Fibroblast of the aortic adventitia (primary cell): ENCODE measurements around the gene CBLN3. TPM values are rescaled to one million over a fixed set of nuclear protein-coding genes. Genes with fewer than 3 reads are reported as not detected.
"Not testable (repeated sequence)": the region's sequence is repeated elsewhere in the genome, so short reads cannot be mapped to it uniquely, and the experiment has no call there.

ENCODE experiments used
- DNase-seq: peaks from one replicate; pipeline ENCODE4 v3.0.0-alpha.2; 2010; ENCODE audit warnings: low read depth
- H3K4me3 ChIP-seq: 2 replicates; pipeline ENCODE4 v1.5.1; 2011; ENCODE audit warnings: low read depth, mild to moderate bottlenecking, control low read depth, low read length, moderate library complexity
- total RNA-seq: library from RNA; depleted of rRNA; stranded (reverse); fragments of >200 nt; gene quantifications from 2 replicates; pipeline ENCODE4 v1.2.3, GENCODE V29; 2012; ENCODE audit warnings: low replicate concordance
- TF ChIP-seq, protein P1 (sequence below): IDR thresholded peaks from 2 replicates; pipeline ENCODE4 v1.5.1; 2011; ENCODE audit warnings: mild to moderate bottlenecking, low read length, control low read depth, inconsistent platforms; ENCODE audit not compliant: insufficient read depth

The CBLN3 gene
- total RNA-seq, 1 donor = 6.2 TPM

DNA sequence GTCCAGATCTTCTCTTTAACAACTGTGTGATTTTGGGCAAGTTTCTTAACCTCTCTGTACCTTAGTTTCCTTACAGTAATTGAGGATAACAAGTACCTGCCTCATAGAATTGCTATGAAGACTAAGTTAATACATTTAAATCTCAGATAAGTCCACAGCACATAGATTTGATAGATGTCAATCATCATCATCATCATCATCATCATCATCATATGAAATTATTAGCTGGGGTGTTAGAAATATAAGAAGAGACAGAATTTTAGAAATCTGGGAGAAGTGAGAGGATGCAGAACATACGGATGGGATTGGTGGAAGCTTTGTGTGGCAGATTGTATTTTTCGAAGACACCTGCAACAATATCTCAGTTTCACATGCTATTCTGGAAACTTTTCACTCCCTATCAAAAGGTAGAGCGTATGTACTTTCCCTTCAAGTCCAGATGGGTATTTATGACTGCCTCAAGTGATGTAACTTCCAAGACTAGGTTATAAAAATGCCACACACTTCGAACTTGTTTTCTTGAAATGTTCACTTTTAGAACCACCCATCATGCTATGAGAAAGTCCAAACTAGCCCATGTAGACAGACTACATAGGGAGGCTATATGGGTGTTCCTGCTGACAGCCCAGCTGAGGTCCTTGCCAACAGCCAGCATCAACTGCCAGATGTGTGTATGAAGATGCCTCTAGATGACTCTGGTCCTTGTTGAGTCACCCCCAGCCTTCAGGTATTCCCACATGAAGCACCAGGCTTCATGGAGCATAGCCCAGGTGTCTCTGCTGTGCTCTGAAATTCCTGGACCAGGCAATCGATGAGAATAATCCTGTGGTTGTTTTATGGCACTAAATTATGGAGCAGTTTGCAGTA lies 33.8 kb upstream of the CBLN3 start:
- no peak for DNase-seq
- TF ChIP-seq, protein P1, sequence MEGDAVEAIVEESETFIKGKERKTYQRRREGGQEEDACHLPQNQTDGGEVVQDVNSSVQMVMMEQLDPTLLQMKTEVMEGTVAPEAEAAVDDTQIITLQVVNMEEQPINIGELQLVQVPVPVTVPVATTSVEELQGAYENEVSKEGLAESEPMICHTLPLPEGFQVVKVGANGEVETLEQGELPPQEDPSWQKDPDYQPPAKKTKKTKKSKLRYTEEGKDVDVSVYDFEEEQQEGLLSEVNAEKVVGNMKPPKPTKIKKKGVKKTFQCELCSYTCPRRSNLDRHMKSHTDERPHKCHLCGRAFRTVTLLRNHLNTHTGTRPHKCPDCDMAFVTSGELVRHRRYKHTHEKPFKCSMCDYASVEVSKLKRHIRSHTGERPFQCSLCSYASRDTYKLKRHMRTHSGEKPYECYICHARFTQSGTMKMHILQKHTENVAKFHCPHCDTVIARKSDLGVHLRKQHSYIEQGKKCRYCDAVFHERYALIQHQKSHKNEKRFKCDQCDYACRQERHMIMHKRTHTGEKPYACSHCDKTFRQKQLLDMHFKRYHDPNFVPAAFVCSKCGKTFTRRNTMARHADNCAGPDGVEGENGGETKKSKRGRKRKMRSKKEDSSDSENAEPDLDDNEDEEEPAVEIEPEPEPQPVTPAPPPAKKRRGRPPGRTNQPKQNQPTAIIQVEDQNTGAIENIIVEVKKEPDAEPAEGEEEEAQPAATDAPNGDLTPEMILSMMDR = no peak
- H3K4me3 ChIP-seq = no peak overlapping the region

DNA sequence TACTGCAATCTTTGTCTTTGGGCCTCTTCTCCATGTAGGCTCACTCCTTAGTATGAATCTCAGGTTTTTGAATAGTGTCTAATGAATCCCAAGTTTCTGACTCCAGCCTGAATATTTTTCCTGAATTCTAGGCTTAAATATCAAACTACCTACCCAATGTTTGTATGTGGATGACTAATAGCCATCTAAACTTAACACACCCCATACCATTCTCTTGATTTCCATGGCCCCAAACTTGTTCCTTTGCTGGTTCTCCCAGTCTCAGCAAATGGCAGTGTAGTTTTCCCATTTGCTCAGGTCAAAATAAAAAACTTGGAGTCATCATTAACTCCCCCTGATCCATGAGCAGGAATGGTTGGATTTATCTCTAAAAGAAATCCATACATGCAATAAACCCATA lies 31.9 kb upstream of the CBLN3 start:
- H3K4me3 ChIP-seq = no peak overlapping the region
- no peak for DNase-seq
- TF ChIP-seq, protein P1 = no peak

DNA sequence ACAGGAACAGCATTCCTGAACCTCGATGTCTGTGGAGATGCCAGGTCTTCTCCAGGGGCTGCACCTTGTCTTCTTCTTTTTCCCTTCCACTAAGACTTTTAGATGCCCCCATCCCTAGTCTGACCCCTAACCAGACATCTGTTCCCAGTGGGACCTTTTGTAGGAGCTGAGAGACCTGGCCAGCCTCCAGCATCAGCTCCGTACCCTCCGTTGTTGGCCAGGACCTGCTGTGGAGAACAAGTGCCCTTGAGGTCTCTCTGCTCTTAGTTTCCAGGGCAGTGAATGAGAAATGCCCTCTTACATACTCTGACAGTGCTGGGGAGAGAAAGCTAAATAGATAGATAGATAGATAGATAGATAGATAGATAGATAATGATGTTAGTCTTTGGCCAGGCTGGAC lies 29.9 kb upstream of the CBLN3 start:
- TF ChIP-seq, protein P1 = no peak
- H3K4me3 ChIP-seq = no peak overlapping the region
- no peak for DNase-seq

DNA sequence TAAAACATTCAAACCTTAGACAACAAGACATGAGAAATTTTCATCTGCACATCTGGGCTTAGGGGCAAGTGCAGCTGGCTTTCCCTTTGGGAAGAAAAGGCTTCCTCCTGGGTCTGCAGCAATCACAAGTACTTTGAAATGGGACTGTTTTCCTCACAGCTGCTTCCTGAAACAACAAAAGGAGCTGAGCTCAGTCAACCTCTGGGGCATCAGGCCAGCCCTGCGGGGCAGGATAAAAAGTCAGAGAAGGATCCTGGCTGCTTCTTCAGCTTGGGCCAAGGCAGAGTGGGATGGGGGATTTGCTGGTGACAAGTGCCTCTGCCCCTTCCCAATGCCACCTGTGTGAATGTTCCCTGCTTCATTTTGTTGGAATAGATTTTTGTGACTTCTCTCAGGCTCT lies 29.3 kb upstream of the CBLN3 start:
- DNase-seq = no peak
- TF ChIP-seq, protein P1 = no peak
- no peak overlapping the region for H3K4me3 ChIP-seq

DNA sequence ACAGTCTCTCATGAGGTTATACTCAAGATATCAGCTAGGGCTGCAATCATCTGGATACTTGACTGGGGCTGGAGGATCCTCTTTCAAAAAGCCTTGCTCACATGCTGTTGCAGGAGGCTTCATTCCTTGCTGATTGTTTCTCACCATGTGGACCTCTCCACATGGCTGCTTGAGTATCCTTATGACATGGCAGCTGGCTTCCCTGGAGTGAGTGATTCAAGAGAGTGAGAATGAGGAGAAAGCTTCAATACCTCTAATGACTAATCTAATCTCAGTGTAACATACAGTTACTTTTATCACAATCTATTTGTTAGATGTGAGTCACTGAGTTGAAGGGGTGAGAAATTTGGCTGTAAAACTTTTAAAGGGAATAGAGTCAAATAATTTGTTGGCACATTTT lies 27.5 kb upstream of the CBLN3 start:
- TF ChIP-seq, protein P1 = no peak
- DNase-seq = no peak
- no peak overlapping the region for H3K4me3 ChIP-seq

DNA sequence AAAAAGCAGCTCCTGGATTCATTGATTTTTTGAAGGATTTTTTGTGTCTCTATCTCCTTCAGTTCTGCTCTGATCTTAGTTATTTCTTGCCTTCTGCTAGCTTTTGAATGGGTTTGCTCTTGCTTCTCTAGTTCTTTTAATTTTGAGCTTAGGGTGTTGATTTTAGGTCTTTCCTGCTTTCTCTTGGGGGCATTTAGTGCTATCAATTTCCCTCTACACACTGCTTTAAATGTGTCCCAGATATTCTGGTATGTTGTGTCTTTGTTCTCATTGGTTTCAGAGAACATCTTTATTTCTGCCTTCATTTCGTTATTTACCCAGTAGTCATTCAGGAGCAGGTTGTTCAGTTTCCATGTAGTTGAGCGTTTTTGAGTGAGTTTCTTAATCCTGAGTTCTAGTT lies 21.4 kb upstream of the CBLN3 start:
- DNase-seq = not testable (repeated sequence)

DNA sequence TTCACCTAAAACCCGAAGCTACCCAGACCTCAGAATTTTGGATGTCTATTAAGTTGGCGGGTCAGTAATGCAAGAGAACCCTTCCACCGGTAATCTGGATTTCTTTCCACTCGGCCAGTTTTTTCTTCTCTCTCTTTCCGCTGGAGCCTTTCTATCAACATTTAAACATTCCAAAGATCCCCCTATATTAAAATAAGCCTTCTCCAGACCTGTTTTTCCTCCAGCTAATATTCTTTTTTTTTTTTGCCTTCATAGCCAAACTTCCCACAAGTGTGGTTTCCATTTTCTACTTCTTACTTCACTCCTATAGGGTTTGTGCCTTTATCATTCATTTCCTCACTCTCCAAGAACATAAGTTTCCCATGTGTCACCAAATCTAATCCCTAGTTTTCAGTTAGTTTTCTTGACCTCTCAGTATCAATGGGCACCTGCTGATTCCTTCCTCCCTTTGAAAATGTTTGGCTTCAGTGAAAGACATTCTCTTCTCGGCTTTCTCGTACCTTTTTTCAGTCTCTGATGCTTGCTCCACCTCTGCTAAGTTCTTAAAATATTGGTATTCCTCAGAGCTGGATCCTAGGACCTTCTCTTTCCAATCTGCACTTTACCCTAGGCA lies 13.7 kb upstream of the CBLN3 start:
- H3K4me3 ChIP-seq = peak overlapping the region; percentile 82
- TF ChIP-seq, protein P1 = no peak
- DNase-seq = no peak

More for the DNA sequence above, 21.4 kb upstream of the CBLN3 start:
- H3K4me3 ChIP-seq = not testable (repeated sequence)
